HCT116 (cell line): ENCODE measurements around the gene LIPG. TPM values are rescaled to one million over a fixed set of nuclear protein-coding genes. Genes with fewer than 3 reads are reported as not detected.
A peak's percentile ranks its signal among the peaks of the same experiment; 100 is the strongest.

Experiments used
- ATAC-seq: fragments of 200-7000 bp; cut with Tn5 transposase; 2 replicates; pipeline ENCODE4 v1.9.1; 2020; ENCODE audit warnings: mild to moderate bottlenecking, moderate library complexity
- BruUV-seq: library from RNA; stranded (reverse); fragments of 400-500 nt; replicated peaks from 2 replicates; lab custom pipeline; 2021; lab: Mats Ljungman, UMichigan
- CTCF ChIA-PET: fragments of 300-600 bp; sonication (Branson Sonifier 250); formaldehyde crosslinking; loops from one replicate; lab custom pipeline; 2021; ENCODE audit warnings: antibody characterized with exemption; lab: Charles Lee
- POLR2A ChIA-PET: fragments of 300-600, 350-600 bp; sonication (Branson Sonifier 250); formaldehyde crosslinking; loops from one replicate; lab custom pipeline; 2021; ENCODE audit warnings: antibody characterized with exemption; lab: Charles Lee
- RAD21 ChIA-PET, 2 experiments: fragments of 300-600 bp; sonication (Branson Sonifier 250); formaldehyde crosslinking; loops; one replicate each; lab custom pipeline; 2023; ENCODE audit warnings: low total read pairs in 2 of 2; ENCODE audit not compliant: uncharacterized antibody in 2 of 2, unreplicated experiment in 2 of 2, low non-redundant PET in 1 of 2; lab: Charles Lee
- DNase-seq: peaks from one replicate; pipeline ENCODE4 v3.0.0-alpha.2; 2010; ENCODE audit warnings: low read depth, low spot score
- H2AFZ ChIP-seq: fragments of 200-600 bp; shearing (Covaris generic), sonication (generic); 2 replicates; pipeline ENCODE4 v1.6.1; 2017; ENCODE audit warnings: low read depth, mixed run types, mixed read lengths, antibody characterized with exemption, low read length; ENCODE audit not compliant: poor library complexity, severe bottlenecking
- H3K27ac ChIP-seq: 2 replicates; pipeline ENCODE4 v1.5.1; 2012; ENCODE audit warnings: low read depth, low read length
- H3K27me3 ChIP-seq: fragments of 200-600 bp; sonication (generic); 2 replicates; pipeline ENCODE4 v1.6.1; 2016; ENCODE audit warnings: mixed run types, low read length, mixed read lengths; ENCODE audit not compliant: insufficient read depth
- H3K36me3 ChIP-seq, 2 experiments: fragments of 200-500 bp in 1 of 2; fragments of 200-600 bp in 1 of 2; sonication (Bioruptor generic) in 1 of 2; sonication (generic) in 1 of 2; 2 replicates each; pipeline versions ENCODE4 v1.5.1 to v1.6.1; 2014 to 2016; ENCODE audit warnings: low read length in 2 of 2, inconsistent platforms in 1 of 2, mixed read lengths in 1 of 2, mixed run types in 1 of 2; ENCODE audit not compliant: insufficient read depth in 2 of 2, control insufficient read depth in 1 of 2
- H3K4me1 ChIP-seq, 2 experiments: fragments of 200-600 bp in 1 of 2; sonication (generic) in 1 of 2; 2 replicates each; pipeline versions ENCODE4 v1.5.1 to v1.6.1; 2012 to 2017; ENCODE audit warnings: low read length in 2 of 2, inconsistent platforms in 1 of 2, mild to moderate bottlenecking in 1 of 2, mixed read lengths in 1 of 2, mixed run types in 1 of 2, moderate library complexity in 1 of 2; ENCODE audit not compliant: insufficient read depth in 2 of 2, control insufficient read depth in 1 of 2
- H3K4me2 ChIP-seq: fragments of 200-600 bp; sonication (generic); 2 replicates; pipeline ENCODE4 v1.6.1; 2017; ENCODE audit warnings: mixed run types, low read length, mixed read lengths
- H3K4me3 ChIP-seq, 2 experiments: fragments of 200-600 bp in 1 of 2; sonication (generic) in 1 of 2; replicated peaks in 1 of 2; 2 replicates each; pipeline ENCODE4 v1.5.1; 2011 to 2016; ENCODE audit warnings: low read length in 2 of 2, control low read depth in 1 of 2, low read depth in 1 of 2, mild to moderate bottlenecking in 1 of 2, mixed read lengths in 1 of 2, mixed run types in 1 of 2
- H3K79me2 ChIP-seq: fragments of 200-600 bp; sonication (generic); 2 replicates; pipeline ENCODE4 v1.6.1; 2017; ENCODE audit warnings: mild to moderate bottlenecking, mixed run types, low read length, moderate library complexity, mixed read lengths; ENCODE audit not compliant: insufficient read depth
- H3K9ac ChIP-seq: fragments of 200-600 bp; sonication (generic); 2 replicates; pipeline ENCODE4 v1.6.1; 2016; ENCODE audit warnings: low read length, mixed read lengths
- H3K9me2 ChIP-seq: fragments of 200-600 bp; sonication (generic), shearing (Covaris generic); 2 replicates; pipeline ENCODE4 v1.6.1; 2017; ENCODE audit warnings: mixed run types, mild to moderate bottlenecking, moderate library complexity; ENCODE audit not compliant: insufficient read depth
- H3K9me3 ChIP-seq, 2 experiments: fragments of 200-500 bp in 1 of 2; fragments of 200-600 bp in 1 of 2; sonication (Bioruptor generic) in 1 of 2; sonication (generic) in 1 of 2; 2 replicates each; pipeline ENCODE4 v1.6.1; 2014 to 2017; ENCODE audit warnings: low read length in 2 of 2, mixed read lengths in 2 of 2, inconsistent platforms in 1 of 2, low read depth in 1 of 2, mild to moderate bottlenecking in 1 of 2, mixed run types in 1 of 2, moderate library complexity in 1 of 2; ENCODE audit not compliant: control insufficient read depth in 1 of 2, insufficient read depth in 1 of 2
- H4K20me1 ChIP-seq: fragments of 200-600 bp; sonication (generic), shearing (Covaris generic); 2 replicates; pipeline ENCODE4 v1.6.1; 2017; ENCODE audit warnings: mixed run types, mild to moderate bottlenecking, moderate library complexity; ENCODE audit not compliant: insufficient read depth
- CEBPB ChIP-seq: IDR thresholded peaks from 2 replicates; pipeline ENCODE4 v1.6.1; 2012; ENCODE audit warnings: low read depth
- CTCF ChIP-seq, 3 experiments: fragments of 200-600 bp in 1 of 3; sonication (generic) in 1 of 3; IDR thresholded peaks in 2 of 3; conservative IDR thresholded peaks in 1 of 3; 2 replicates each; pipeline ENCODE4 v1.5.1; 2012 to 2017; ENCODE audit warnings: low read depth in 2 of 3, low read length in 2 of 3, antibody characterized with exemption in 1 of 3, borderline replicate concordance in 1 of 3, control low read depth in 1 of 3, mild to moderate bottlenecking in 1 of 3, mixed read lengths in 1 of 3, mixed run types in 1 of 3, moderate library complexity in 1 of 3; ENCODE audit not compliant: insufficient read depth in 1 of 3
- EGR1 ChIP-seq: IDR thresholded peaks from 2 replicates; pipeline ENCODE4 v1.6.1; 2012; ENCODE audit warnings: low read depth
- EZH2 ChIP-seq: fragments of 200-600 bp; sonication (generic); IDR thresholded peaks from 2 replicates; pipeline ENCODE4 v1.6.1; 2017; ENCODE audit warnings: antibody characterized with exemption, mixed run types
- FOSL1 ChIP-seq: IDR thresholded peaks from 2 replicates; pipeline ENCODE4 v1.6.1; 2012; ENCODE audit warnings: low read depth
- JUND ChIP-seq: IDR thresholded peaks from 2 replicates; pipeline ENCODE4 v1.6.1; 2012
- REST ChIP-seq: IDR thresholded peaks from 2 replicates; pipeline ENCODE4 v1.6.1; 2012; ENCODE audit warnings: low read depth
- SIN3A ChIP-seq: IDR thresholded peaks from 2 replicates; pipeline ENCODE4 v1.6.1; 2012; ENCODE audit warnings: low read depth
- SP1 ChIP-seq: IDR thresholded peaks from 2 replicates; pipeline ENCODE4 v1.6.1; 2012; ENCODE audit warnings: low read depth
- SRF ChIP-seq: IDR thresholded peaks from 2 replicates; pipeline ENCODE4 v1.6.1; 2012; ENCODE audit warnings: low read depth
- TCF7L2 ChIP-seq: IDR thresholded peaks from 2 replicates; pipeline ENCODE4 v1.7.0; 2011; ENCODE audit warnings: borderline replicate concordance, inconsistent platforms; ENCODE audit not compliant: insufficient read depth, insufficient read length; ENCODE audit errors: extremely low read depth
- YY1 ChIP-seq: IDR thresholded peaks from 2 replicates; pipeline ENCODE4 v1.6.1; 2011; ENCODE audit warnings: low read length, low read depth, moderate library complexity, mild to moderate bottlenecking; ENCODE audit not compliant: insufficient replicate concordance; ENCODE audit errors: extremely low read depth
- ZFX ChIP-seq: fragments of 450-650 bp; IDR thresholded peaks from 2 replicates; pipeline ENCODE4 v1.6.1; 2017
- ZNF274 ChIP-seq: fragments of 200-500 bp; sonication (Bioruptor generic); IDR thresholded peaks from 2 replicates; pipeline ENCODE4 v1.6.1; 2014; ENCODE audit warnings: mild to moderate bottlenecking, low read depth, low read length, inconsistent platforms
- intact Hi-C: fragments of 100-400 bp; cut with micrococcal nuclease; formaldehyde crosslinking; loops from 2 replicates; pipeline ENCODE4 v1.10.0; 2022
- total RNA-seq: library from RNA; stranded (reverse); gene quantifications from one replicate; pipeline ENCODE4 v1.2.1, GENCODE V29; 2021; ENCODE audit not compliant: unreplicated experiment

Gene LIPG
- total RNA-seq, 1 experiment from 2014 or later, result 2.6 TPM

- TF ChIP-seq CTCF (IDR thresholded peaks at IDR 0.05 in 2 of 3, conservative IDR thresholded peaks at IDR 0.05 in 1 of 3; ENCODE audit: borderline replicate concordance in 1 of 3, insufficient read depth in 1 of 3, low read depth in 2 of 3, low read length in 2 of 3) (no peak), CEBPB (no peak), EGR1 (no peak), FOSL1 (peak; percentile 43; the same call in 1 of the 2 replicates), JUND (peak; percentile 38; the same call in 1 of the 2 replicates)
- Histone ChIP-seq H3K9ac (no peak overlapping the region), H3K4me2 (peak overlapping the region; percentile 40), H3K9me2 (no peaks in the 10 kb centered on the region), H2AFZ (no peak overlapping the region), H3K27ac (no peak overlapping the region), H3K36me3 (no peaks in the 10 kb centered on the region), H3K4me1 (peaks cover 0 to 20% of the 10 kb centered on the region in 2 experiments; a peak in 2 of 4 replicates), H4K20me1 (no peaks in the 10 kb centered on the region), H3K9me3 (no peaks in the 10 kb centered on the region), H3K79me2 (no peaks in the 10 kb centered on the region), H3K4me3 (no peak overlapping the region), H3K27me3 (0 out of 2 replicates have a peak, but pooled peaks cover 4% of the 10 kb centered on the region)
- CTCF ChIA-PET, result interaction anchor here (1.0 kb wide), 1 partner anchor 249 kb away, joined by 3 read pairs; no protein-coding TSS in a partner anchor
- DNase-seq, result peak; percentile 6
- RAD21 ChIA-PET, result no interaction called here
- ATAC-seq, result peak; percentile 38; the same call in 1 of the 2 replicates
- BruUV-seq, result no TSS peak
- intact Hi-C loops, result no loop called here
- POLR2A ChIA-PET, result no interaction called here
Observed at GRCh38 chr18:49609256-49610021, 47.6 kb downstream of the LIPG start.

- no peaks in the 10 kb centered on the region for H3K9me3 ChIP-seq
- no peak overlapping the region for H3K4me3 ChIP-seq
- peaks cover 0 to 20% of the 10 kb centered on the region in 2 experiments; a peak in 2 of 4 replicates for H3K4me1 ChIP-seq
- no peak for ATAC-seq
- ChIA-PET RAD21 (no interaction called here), CTCF (interaction anchor here (1.0 kb wide), 1 partner anchor 248 kb away, joined by 3 read pairs; no protein-coding TSS in a partner anchor), POLR2A (no interaction called here)
- H3K36me3 ChIP-seq, result no peaks in the 10 kb centered on the region
- no peak for DNase-seq
- H3K79me2 ChIP-seq, result no peaks in the 10 kb centered on the region
- no TSS peak for BruUV-seq
- H3K27me3 ChIP-seq, result 0 out of 2 replicates have a peak, but pooled peaks cover 4% of the 10 kb centered on the region
- H2AFZ ChIP-seq, result no peak overlapping the region
- intact Hi-C loops, result no loop called here
- H3K4me2 ChIP-seq, result peak overlapping the region; percentile 40
- H3K9ac ChIP-seq, result no peak overlapping the region
- H3K9me2 ChIP-seq, result no peaks in the 10 kb centered on the region
- H3K27ac ChIP-seq, result no peak overlapping the region
- no peaks in the 10 kb centered on the region for H4K20me1 ChIP-seq
- TF ChIP-seq CEBPB (no peak), EZH2 (no peak), ZFX (no peak), JUND (no peak), ZNF274 (no peak), SRF (no peak), SP1 (no peak), EGR1 (no peak), TCF7L2 (no peak), SIN3A (no peak), YY1 (no peak), REST (no peak)
Observed at GRCh38 chr18:49610022-49610445, 48.2 kb downstream of the LIPG start.
